ENCODE measurements around the gene SLC31A2. TPM values are rescaled to one million over a fixed set of nuclear protein-coding genes. Genes with fewer than 3 reads are reported as not detected.

The SLC31A2 gene
- total RNA-seq, 2 experiments from 2014 or later: 1.2 to 1.7 TPM

- Mint-ChIP-seq H3K9me3 (no peaks in the 10 kb centered on the region), H3K27ac (no peak overlapping the region), H3K36me3 (ENCODE audit: low read depth) (peaks cover 4% of the 10 kb centered on the region), H3K27me3 (ENCODE audit: low read depth) (no peaks in the 10 kb centered on the region), H3K4me3 (no peak overlapping the region), H3K4me1 (ENCODE audit: low read depth) (peaks cover 30% of the 10 kb centered on the region)
- CTCF ChIA-PET: interaction anchor here (1.9 kb wide), 1 partner anchor 42 kb away, joined by 6 read pairs; no protein-coding TSS in a partner anchor
- DNase-seq: no peak
- intact Hi-C loops (cut with micrococcal nuclease): loop anchor here (5.0 kb wide), 2 partner anchors 428 to 777 kb away; no protein-coding TSS in a partner anchor
Measured at GRCh38 chr9:113154471-113154870, 3.7 kb downstream of the SLC31A2 start.

- Mint-ChIP-seq H3K27ac (no peak overlapping the region), H3K27me3 (ENCODE audit: low read depth) (no peaks in the 10 kb centered on the region), H3K9me3 (no peaks in the 10 kb centered on the region), H3K4me3 (no peak overlapping the region), H3K4me1 (ENCODE audit: low read depth) (peaks cover 30% of the 10 kb centered on the region), H3K36me3 (ENCODE audit: low read depth) (peaks cover 4% of the 10 kb centered on the region)
- CTCF ChIA-PET: interaction anchor here (1.0 kb wide), 1 partner anchor 42 kb away, joined by 3 read pairs; no protein-coding TSS in a partner anchor
- intact Hi-C loops (cut with micrococcal nuclease): loop anchor here (5.0 kb wide), 2 partner anchors 427 to 778 kb away; no protein-coding TSS in a partner anchor
- no peak for DNase-seq
Measured at GRCh38 chr9:113154946-113155345, 4.1 kb downstream of the SLC31A2 start.

GRCh38 chr9:113155911-113156588 is 5.2 kb downstream of the SLC31A2 start:
- Mint-ChIP-seq H3K4me1 (ENCODE audit: low read depth) (peaks cover 30% of the 10 kb centered on the region), H3K36me3 (ENCODE audit: low read depth) (peaks cover 7% of the 10 kb centered on the region), H3K9me3 (no peaks in the 10 kb centered on the region), H3K4me3 (no peak overlapping the region), H3K27ac (peak overlapping the region; percentile 25), H3K27me3 (ENCODE audit: low read depth) (no peaks in the 10 kb centered on the region)
- CTCF ChIA-PET: interaction anchor here (0.6 to 1.0 kb wide), 5 partner anchors 10 to 811 kb away, joined by 3 read pairs; no protein-coding TSS in a partner anchor
- peak; percentile 62 for DNase-seq
- intact Hi-C loops (cut with micrococcal nuclease): loop anchor here (2.0 kb wide), 1 partner anchor 255 kb away; the partner anchor contains the start of genes C9orf43 and POLE3

- intact Hi-C loops (cut with micrococcal nuclease): loop anchor here (2.0 kb wide), 1 partner anchor 254 kb away; the partner anchor contains the start of genes C9orf43 and POLE3
- peaks cover 7% of the 10 kb centered on the region for H3K36me3 Mint-ChIP-seq (ENCODE audit: low read depth)
- peaks cover 26% of the 10 kb centered on the region for H3K4me1 Mint-ChIP-seq (ENCODE audit: low read depth)
- H3K4me3 Mint-ChIP-seq: no peak overlapping the region
- DNase-seq: peak; percentile 13
- no peak overlapping the region for H3K27ac Mint-ChIP-seq
- no peaks in the 10 kb centered on the region for H3K27me3 Mint-ChIP-seq (ENCODE audit: low read depth)
- CTCF ChIA-PET: interaction anchor here (0.7 to 1.2 kb wide), 3 partner anchors 10 to 44 kb away, joined by 3 to 4 read pairs (median 3); no protein-coding TSS in a partner anchor
- no peaks in the 10 kb centered on the region for H3K9me3 Mint-ChIP-seq
Measured at GRCh38 chr9:113156880-113157279, 6.1 kb downstream of the SLC31A2 start.

DNA sequence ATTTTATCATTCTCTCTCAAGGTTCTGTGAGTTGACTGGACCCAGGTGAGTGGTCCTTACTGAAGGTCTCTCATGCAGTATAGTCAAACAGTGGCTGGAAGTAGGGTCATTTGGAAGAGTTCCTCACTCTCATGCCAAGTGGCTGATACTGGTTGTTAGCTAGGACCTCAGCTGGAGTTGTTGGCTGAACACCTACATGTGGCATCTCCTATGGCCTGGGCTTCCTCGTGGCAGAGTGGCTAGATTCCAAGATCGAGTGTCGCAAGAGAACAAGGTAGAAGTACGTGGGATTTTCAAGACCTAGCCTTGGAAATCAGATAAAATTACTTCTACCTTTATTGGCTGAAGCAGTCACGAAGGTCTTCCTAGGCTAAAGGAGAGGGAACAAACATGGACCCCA is 7.6 kb downstream of the SLC31A2 start:
- CTCF ChIA-PET: no interaction called here
- H3K4me1 Mint-ChIP-seq (ENCODE audit: low read depth): peaks cover 17% of the 10 kb centered on the region
- no peak overlapping the region for H3K4me3 Mint-ChIP-seq
- H3K9me3 Mint-ChIP-seq: no peaks in the 10 kb centered on the region
- intact Hi-C loops (cut with micrococcal nuclease): no loop called here
- no peaks in the 10 kb centered on the region for H3K27me3 Mint-ChIP-seq (ENCODE audit: low read depth)
- H3K36me3 Mint-ChIP-seq (ENCODE audit: low read depth): peaks cover 7% of the 10 kb centered on the region
- H3K27ac Mint-ChIP-seq: no peak overlapping the region
- no peak for DNase-seq

- H3K4me3 Mint-ChIP-seq: no peak overlapping the region
- H3K4me1 Mint-ChIP-seq (ENCODE audit: low read depth): peaks cover 11% of the 10 kb centered on the region
- CTCF ChIA-PET: no interaction called here
- no peaks in the 10 kb centered on the region for H3K27me3 Mint-ChIP-seq (ENCODE audit: low read depth)
- intact Hi-C loops (cut with micrococcal nuclease): no loop called here
- DNase-seq: no peak
- peaks cover 7% of the 10 kb centered on the region for H3K36me3 Mint-ChIP-seq (ENCODE audit: low read depth)
- H3K9me3 Mint-ChIP-seq: no peaks in the 10 kb centered on the region
- no peak overlapping the region for H3K27ac Mint-ChIP-seq
Measured at GRCh38 chr9:113160571-113160970, 9.8 kb downstream of the SLC31A2 start.

DNA sequence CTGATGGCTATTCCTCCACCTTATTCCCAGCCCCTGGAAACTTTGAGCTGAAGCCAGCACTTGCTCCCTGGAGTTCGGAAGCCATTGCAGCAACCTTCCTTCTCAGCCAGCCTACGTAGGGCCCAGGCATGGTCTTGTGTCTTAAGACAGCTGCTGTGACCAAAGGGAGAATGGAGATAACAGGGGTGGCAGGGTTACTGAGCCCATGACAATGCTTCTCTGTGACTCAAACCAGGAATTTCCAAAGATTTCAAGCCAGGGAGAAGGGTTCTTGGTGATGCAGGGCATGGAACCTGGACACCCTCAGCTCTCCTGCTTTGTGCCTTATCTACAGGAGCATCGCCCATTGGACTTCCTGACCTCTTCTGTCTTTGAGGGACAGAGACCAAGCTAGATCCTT is 12.2 kb downstream of the SLC31A2 start:
- no peaks in the 10 kb centered on the region for H3K9me3 Mint-ChIP-seq
- no peak overlapping the region for H3K27ac Mint-ChIP-seq
- H3K4me3 Mint-ChIP-seq: no peak overlapping the region
- H3K36me3 Mint-ChIP-seq (ENCODE audit: low read depth): peaks cover 7% of the 10 kb centered on the region
- no peaks in the 10 kb centered on the region for H3K4me1 Mint-ChIP-seq (ENCODE audit: low read depth)
- intact Hi-C loops (cut with micrococcal nuclease): no loop called here
- CTCF ChIA-PET: interaction anchor here (0.7 to 2.5 kb wide), 2 partner anchors 11 to 261 kb away, joined by 3 to 8 read pairs; no protein-coding TSS in a partner anchor
- DNase-seq: no peak
- no peaks in the 10 kb centered on the region for H3K27me3 Mint-ChIP-seq (ENCODE audit: low read depth)

- Mint-ChIP-seq H3K9me3 (no peaks in the 10 kb centered on the region), H3K36me3 (ENCODE audit: low read depth) (peaks cover 14% of the 10 kb centered on the region), H3K27ac (no peak overlapping the region), H3K4me1 (ENCODE audit: low read depth) (no peaks in the 10 kb centered on the region), H3K27me3 (ENCODE audit: low read depth) (no peaks in the 10 kb centered on the region), H3K4me3 (no peak overlapping the region)
- DNase-seq: no peak
- intact Hi-C loops (cut with micrococcal nuclease): no loop called here
- CTCF ChIA-PET: interaction anchor here (2.5 kb wide), 1 partner anchor 12 kb away, joined by 8 read pairs; no protein-coding TSS in a partner anchor
Measured at GRCh38 chr9:113164536-113165300, 13.9 kb downstream of the SLC31A2 start.

DNA sequence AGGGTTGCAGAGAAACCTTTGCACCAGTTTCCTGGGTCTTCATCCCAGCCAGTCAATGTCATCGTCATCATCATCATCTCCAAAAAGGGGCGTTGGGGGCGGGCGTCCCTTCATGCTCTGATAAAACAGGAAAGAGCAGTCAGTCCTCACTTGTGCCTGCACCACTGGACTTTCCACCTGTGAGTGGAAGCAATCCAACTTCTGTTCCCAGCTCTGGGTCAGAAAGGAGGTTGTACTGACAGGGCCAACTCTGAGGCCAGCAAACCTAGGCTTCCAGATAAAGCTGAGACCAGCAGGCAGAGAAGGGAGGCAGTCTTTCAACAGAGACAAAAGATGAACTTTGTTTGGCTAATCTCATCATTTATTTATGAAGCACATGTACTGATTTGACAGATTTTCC is 15.2 kb downstream of the SLC31A2 start:
- no peaks in the 10 kb centered on the region for H3K4me1 Mint-ChIP-seq (ENCODE audit: low read depth)
- no peaks in the 10 kb centered on the region for H3K27me3 Mint-ChIP-seq (ENCODE audit: low read depth)
- H3K36me3 Mint-ChIP-seq (ENCODE audit: low read depth): peaks cover 15% of the 10 kb centered on the region
- CTCF ChIA-PET: interaction anchor here (1.6 kb wide), 1 partner anchor 10 kb away, joined by 3 read pairs; no protein-coding TSS in a partner anchor
- no peak overlapping the region for H3K4me3 Mint-ChIP-seq
- intact Hi-C loops (cut with micrococcal nuclease): no loop called here
- no peaks in the 10 kb centered on the region for H3K9me3 Mint-ChIP-seq
- no peak overlapping the region for H3K27ac Mint-ChIP-seq
- no peak for DNase-seq

DNA sequence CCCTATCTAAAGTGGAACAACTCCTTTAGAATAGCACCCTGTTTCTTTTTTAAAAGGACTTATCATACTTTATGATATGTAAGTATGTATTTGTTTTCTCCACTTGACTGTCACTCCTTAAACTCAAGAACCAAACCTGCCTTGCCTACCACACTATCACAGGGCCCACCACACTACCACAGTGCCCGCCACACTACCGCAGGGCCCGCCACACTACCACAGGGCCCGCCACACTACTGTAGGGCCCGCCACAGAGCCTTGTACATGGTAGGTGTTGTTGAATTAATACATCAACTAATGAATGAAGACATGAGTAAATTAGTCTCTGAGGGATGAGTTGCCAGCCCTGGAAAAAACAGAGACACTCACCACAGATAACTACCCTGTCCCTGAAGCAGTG is 18.0 kb downstream of the SLC31A2 start:
- H3K4me1 Mint-ChIP-seq (ENCODE audit: low read depth): no peaks in the 10 kb centered on the region
- CTCF ChIA-PET: no interaction called here
- intact Hi-C loops (cut with micrococcal nuclease): no loop called here
- no peak for DNase-seq
- no peak overlapping the region for H3K27ac Mint-ChIP-seq
- H3K9me3 Mint-ChIP-seq: peaks cover 4% of the 10 kb centered on the region
- no peaks in the 10 kb centered on the region for H3K27me3 Mint-ChIP-seq (ENCODE audit: low read depth)
- H3K36me3 Mint-ChIP-seq (ENCODE audit: low read depth): peaks cover 38% of the 10 kb centered on the region
- H3K4me3 Mint-ChIP-seq: no peak overlapping the region

- H3K4me1 Mint-ChIP-seq (ENCODE audit: low read depth): no peaks in the 10 kb centered on the region
- no peaks in the 10 kb centered on the region for H3K27me3 Mint-ChIP-seq (ENCODE audit: low read depth)
- H3K36me3 Mint-ChIP-seq (ENCODE audit: low read depth): peaks cover 56% of the 10 kb centered on the region
- no peak for DNase-seq
- CTCF ChIA-PET: interaction anchor here (1.1 kb wide), 1 partner anchor 13 kb away, joined by 3 read pairs; no protein-coding TSS in a partner anchor
- peaks cover 4% of the 10 kb centered on the region for H3K9me3 Mint-ChIP-seq
- intact Hi-C loops (cut with micrococcal nuclease): no loop called here
- H3K27ac Mint-ChIP-seq: no peak overlapping the region
- no peak overlapping the region for H3K4me3 Mint-ChIP-seq
Measured at GRCh38 chr9:113173341-113173740, 22.5 kb downstream of the SLC31A2 start.

- intact Hi-C loops (cut with micrococcal nuclease): no loop called here
- no peak overlapping the region for H3K4me3 Mint-ChIP-seq
- no peaks in the 10 kb centered on the region for H3K4me1 Mint-ChIP-seq (ENCODE audit: low read depth)
- H3K36me3 Mint-ChIP-seq (ENCODE audit: low read depth): peaks cover 45% of the 10 kb centered on the region
- peaks cover 4% of the 10 kb centered on the region for H3K9me3 Mint-ChIP-seq
- CTCF ChIA-PET: no interaction called here
- H3K27me3 Mint-ChIP-seq (ENCODE audit: low read depth): no peaks in the 10 kb centered on the region
- no peak overlapping the region for H3K27ac Mint-ChIP-seq
- DNase-seq: no peak
Measured at GRCh38 chr9:113176803-113177202, 26.0 kb downstream of the SLC31A2 start.

All from activated naive CD4-positive, alpha-beta T cell treated with anti-CD3 and anti-CD28 coated beads for 36 hours (primary cell).